IPS DF 19.7 (cell line): ENCODE data around the gene GAGE12F.
"Not testable (repeated sequence)": the region's sequence is repeated elsewhere in the genome, so short reads cannot be mapped to it uniquely, and the experiment has no call there.

Source experiments
- DNase-seq: peaks from one replicate; pipeline ENCODE4 v3.0.0-alpha.2; 2013; ENCODE audit warnings: low read depth, low spot score

Gene GAGE12F

GRCh38 chrX:49560542-49560941 lies at the start of gene GAGE12F:
Gene GAGE12F (plus strand): TSS chrX:49560842. CDS start chrX:49561997, 1,155 bp downstream.
- not testable (repeated sequence) for DNase-seq

GRCh38 chrX:49531877-49532276 lies 28.8 kb upstream of the GAGE12F start, which contains the start of gene GAGE12C:
Gene GAGE12C (plus strand): TSS chrX:49532177. CDS start chrX:49533332, 1,155 bp downstream.
- DNase-seq, result not testable (repeated sequence)

- DNase-seq, result not testable (repeated sequence)
Measured at GRCh38 chrX:49541433-49541832, 19.2 kb upstream of the GAGE12F start, which contains the start of gene GAGE12D. Gene GAGE12D (plus strand): TSS chrX:49541733. CDS start chrX:49542888, 1,155 bp downstream.

- DNase-seq, result not testable (repeated sequence)
Measured at GRCh38 chrX:49550989-49551388, 9.7 kb upstream of the GAGE12F start, which contains the start of gene GAGE12E. Gene GAGE12E (plus strand): TSS chrX:49551289. CDS start chrX:49552444, 1,155 bp downstream.

GRCh38 chrX:49568728-49569127 lies 8.1 kb downstream of the GAGE12F start:
- not testable (repeated sequence) for DNase-seq

- not testable (repeated sequence) for DNase-seq
Measured at GRCh38 chrX:49569152-49569551, 8.5 kb downstream of the GAGE12F start.

- not testable (repeated sequence) for DNase-seq
Measured at GRCh38 chrX:49570100-49570499, 9.5 kb downstream of the GAGE12F start, which contains the start of gene GAGE12G. Gene GAGE12G (plus strand): TSS chrX:49570400. CDS start chrX:49571555, 1,155 bp downstream.

GRCh38 chrX:49579649-49580048 lies 19.0 kb downstream of the GAGE12F start, which contains the start of gene GAGE12H:
Gene GAGE12H (plus strand): TSS chrX:49579949. CDS start chrX:49581104, 1,155 bp downstream.
- DNase-seq, result not testable (repeated sequence)

GRCh38 chrX:49589196-49589595 lies 28.6 kb downstream of the GAGE12F start, which contains the start of gene GAGE2A:
Gene GAGE2A (plus strand): TSS chrX:49589496. CDS start chrX:49590651, 1,155 bp downstream.
- not testable (repeated sequence) for DNase-seq

GRCh38 chrX:49589769-49590478 lies 29.3 kb downstream of the GAGE12F start:
- DNase-seq, result not testable (repeated sequence)

- DNase-seq, result not testable (repeated sequence)
Measured at GRCh38 chrX:49590488-49590887, 29.8 kb downstream of the GAGE12F start.

- not testable (repeated sequence) for DNase-seq
Measured at GRCh38 chrX:49598720-49599119, 38.1 kb downstream of the GAGE12F start, which contains the start of gene GAGE1. Gene GAGE1 (plus strand): TSS chrX:49599020. CDS start chrX:49600175, 1,155 bp downstream.

- DNase-seq, result no peak
Measured at GRCh38 chrX:49610718-49611310, 50.2 kb downstream of the GAGE12F start.
